CD4-positive, alpha-beta T cell treated with Interleukin-12 subunit alpha and Interleukin-12 subunit beta, for 1 hour (primary cell): Measurements from ENCODE around the gene TMUB1.

Source experiments
- DNase-seq: peaks from one replicate; pipeline ENCODE4 v3.0.0-alpha.2; 2020

The TMUB1 gene

GRCh38 chr7:151082141-151083070 is 887 bp downstream of the TMUB1 start:
- no peak for DNase-seq

GRCh38 chr7:151081170-151082101 is 1.9 kb downstream of the TMUB1 start:
- DNase-seq, result no peak

- DNase-seq, result peak; percentile 90
These were observed 2.6 kb downstream of the TMUB1 start, which contains the start of gene FASTK for GRCh38 chr7:151080522-151081169. FASTK (minus strand) TSS chr7:151080809; CDS start chr7:151080766, 43 bp downstream.

GRCh38 chr7:151080067-151080521 is 3.2 kb downstream of the TMUB1 start:
- DNase-seq, result no peak

GRCh38 chr7:151079199-151079910 is 3.9 kb downstream of the TMUB1 start:
- DNase-seq, result no peak

- DNase-seq, result no peak
These were observed 4.9 kb downstream of the TMUB1 start for GRCh38 chr7:151078233-151079040.

GRCh38 chr7:151077705-151078232 is 5.5 kb downstream of the TMUB1 start:
- no peak for DNase-seq

- DNase-seq, result no peak
These were observed 6.2 kb downstream of the TMUB1 start for GRCh38 chr7:151076863-151077704.

GRCh38 chr7:151075978-151076426 is 7.3 kb downstream of the TMUB1 start:
- no peak for DNase-seq

GRCh38 chr7:151075662-151075971 is 7.7 kb downstream of the TMUB1 start:
- DNase-seq, result no peak

GRCh38 chr7:151074817-151075661 is 8.3 kb downstream of the TMUB1 start:
- no peak for DNase-seq

GRCh38 chr7:151073990-151074389 is 9.3 kb downstream of the TMUB1 start:
- no peak for DNase-seq

- DNase-seq, result no peak
These were observed 12.0 kb downstream of the TMUB1 start for GRCh38 chr7:151071032-151071866.

GRCh38 chr7:151070574-151070960 is 12.7 kb downstream of the TMUB1 start:
- DNase-seq, result no peak

- DNase-seq, result no peak
These were observed 13.3 kb downstream of the TMUB1 start for GRCh38 chr7:151069841-151070573.

GRCh38 chr7:151068069-151068773 is 15.1 kb downstream of the TMUB1 start:
- no peak for DNase-seq
